HG03060 (cell line): ENCODE measurements around the gene ZNF423.

ENCODE experiments used
- ATAC-seq: cut with Tn5 transposase; IDR thresholded peaks from one replicate; pipeline ENCODE4 v1.9.1; 2021; ENCODE audit warnings: low read depth, moderate number of reproducible peaks; ENCODE audit not compliant: unreplicated experiment

ZNF423 gene

GRCh38 chr16:49737541-49737940 is 118.4 kb downstream of the ZNF423 start:
- ATAC-seq, result no peak

DNA sequence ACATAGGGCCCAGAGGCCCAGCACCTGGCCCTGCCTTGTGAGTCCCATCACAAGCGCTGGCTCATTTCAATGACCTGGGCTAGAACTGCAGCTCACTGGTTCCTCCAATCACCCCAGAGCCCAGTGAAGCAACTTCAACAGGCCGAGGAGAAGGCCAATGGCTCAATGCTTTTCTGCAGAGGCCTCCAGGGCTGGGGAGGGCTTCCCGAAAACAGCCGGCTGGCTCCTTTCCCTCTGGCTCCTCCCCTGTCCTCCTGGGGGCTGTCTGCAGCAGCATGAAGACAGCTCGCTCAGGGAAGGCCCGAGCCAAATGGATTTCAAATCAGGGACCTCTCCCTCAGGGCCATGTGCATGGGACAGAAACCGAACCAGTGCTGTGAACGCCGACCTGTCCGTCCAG is 121.6 kb downstream of the ZNF423 start:
- no peak for ATAC-seq

DNA sequence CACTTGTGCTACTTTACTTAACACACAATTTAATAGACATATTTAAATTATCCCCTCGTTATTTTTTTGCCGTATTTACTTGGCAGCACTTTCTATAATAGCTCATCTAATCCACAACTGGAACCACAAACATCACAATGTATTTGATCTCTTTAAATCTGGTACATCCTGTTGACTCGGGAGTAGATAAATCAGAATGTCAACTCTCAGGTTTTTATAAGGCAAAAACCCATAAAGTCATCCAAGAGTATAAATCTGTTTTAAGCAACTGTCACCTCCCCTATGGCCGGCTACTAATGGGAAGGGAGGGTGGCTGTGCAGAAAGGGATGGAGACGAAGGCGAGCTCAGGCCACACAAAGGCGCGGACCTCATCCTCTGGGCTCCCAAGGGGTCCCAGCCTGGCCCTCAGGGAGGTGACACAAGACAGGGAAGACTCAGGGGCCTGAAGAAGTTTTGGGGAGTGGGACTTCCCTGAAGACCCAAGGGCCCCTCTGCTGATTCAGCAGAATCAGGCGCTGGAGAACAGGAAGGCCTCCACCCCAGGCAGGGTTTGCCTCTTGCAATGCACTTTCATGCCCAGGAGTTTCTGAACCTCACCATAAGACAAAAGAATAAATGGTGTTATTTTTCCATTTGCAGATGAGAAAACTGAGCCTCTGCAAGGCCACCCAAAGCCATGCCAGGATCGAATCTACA is 122.5 kb downstream of the ZNF423 start:
- no peak for ATAC-seq

- ATAC-seq, result no peak
Observed at GRCh38 chr16:49731911-49732310, 124.0 kb downstream of the ZNF423 start.

GRCh38 chr16:49730772-49731171 is 125.1 kb downstream of the ZNF423 start:
- ATAC-seq, result no peak

DNA sequence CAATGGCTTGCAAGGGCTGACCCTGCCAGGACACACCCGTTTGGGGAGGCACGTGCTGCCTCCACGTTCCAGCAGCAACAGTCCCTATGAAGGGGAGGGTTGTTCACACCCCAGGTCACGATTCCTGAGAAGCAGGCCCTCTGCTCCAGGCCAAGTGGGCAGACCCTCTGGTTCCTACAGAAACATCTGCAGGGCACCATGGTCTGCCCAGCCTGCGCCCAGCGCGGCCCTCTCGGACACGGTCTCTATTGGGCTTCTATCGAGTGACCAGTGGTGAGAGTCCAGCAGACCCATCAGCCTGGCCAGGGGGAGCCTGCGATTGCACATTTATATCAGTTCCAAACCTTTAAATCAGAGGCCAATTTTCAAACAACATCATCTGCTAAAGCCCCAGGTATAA is 128.3 kb downstream of the ZNF423 start:
- no peak for ATAC-seq

- no peak for ATAC-seq
Observed at GRCh38 chr16:49726155-49726554, 129.8 kb downstream of the ZNF423 start.

- ATAC-seq, result no peak
Observed at GRCh38 chr16:49725651-49726050, 130.3 kb downstream of the ZNF423 start.

DNA sequence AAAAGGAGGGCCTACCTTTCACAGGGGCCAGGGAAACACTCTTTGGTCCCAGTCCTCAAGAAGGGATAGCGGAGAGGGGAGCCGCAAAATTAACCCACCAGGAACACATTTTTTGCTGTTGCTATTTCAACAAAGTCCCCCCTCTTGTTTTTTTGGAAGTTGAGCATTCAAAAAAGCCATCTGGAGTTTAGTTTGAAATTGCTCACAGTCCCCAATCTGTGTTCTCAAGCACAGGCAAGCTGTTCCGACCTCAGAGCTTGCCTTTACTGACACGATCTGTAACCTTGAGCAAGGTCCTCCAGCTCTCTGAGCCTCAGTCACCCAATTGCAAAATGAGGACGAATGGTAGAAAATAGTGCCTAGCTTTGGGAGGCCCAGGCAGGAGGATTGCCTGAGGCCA is 131.1 kb downstream of the ZNF423 start:
- no peak for ATAC-seq

- ATAC-seq, result no peak
Observed at GRCh38 chr16:49723310-49723709, 132.6 kb downstream of the ZNF423 start.

GRCh38 chr16:49720225-49720624 is 135.7 kb downstream of the ZNF423 start:
- ATAC-seq, result no peak

GRCh38 chr16:49717689-49718088 is 138.2 kb downstream of the ZNF423 start:
- no peak for ATAC-seq

- ATAC-seq, result no peak
Observed at GRCh38 chr16:49716339-49716934, 139.5 kb downstream of the ZNF423 start.

DNA sequence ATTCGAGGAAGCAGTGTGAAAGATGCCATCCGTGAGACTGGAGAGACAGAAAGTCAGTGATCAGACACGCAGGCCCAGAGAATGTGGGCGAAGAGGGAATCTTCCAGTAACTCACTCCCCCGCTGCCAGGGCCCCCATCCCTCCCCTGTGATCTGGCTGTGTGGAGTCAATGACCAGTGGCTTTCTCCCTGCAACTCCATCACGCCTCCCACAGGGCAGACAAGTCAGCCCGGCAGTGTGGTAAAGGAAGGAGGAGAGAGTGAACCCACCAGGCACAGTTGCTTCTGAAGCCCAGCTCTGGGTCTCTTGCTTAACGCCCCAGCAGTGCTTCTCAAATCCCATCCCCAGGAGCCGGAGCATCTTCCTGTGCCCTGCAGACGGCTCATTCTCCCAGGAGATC is 142.1 kb downstream of the ZNF423 start:
- no peak for ATAC-seq

DNA sequence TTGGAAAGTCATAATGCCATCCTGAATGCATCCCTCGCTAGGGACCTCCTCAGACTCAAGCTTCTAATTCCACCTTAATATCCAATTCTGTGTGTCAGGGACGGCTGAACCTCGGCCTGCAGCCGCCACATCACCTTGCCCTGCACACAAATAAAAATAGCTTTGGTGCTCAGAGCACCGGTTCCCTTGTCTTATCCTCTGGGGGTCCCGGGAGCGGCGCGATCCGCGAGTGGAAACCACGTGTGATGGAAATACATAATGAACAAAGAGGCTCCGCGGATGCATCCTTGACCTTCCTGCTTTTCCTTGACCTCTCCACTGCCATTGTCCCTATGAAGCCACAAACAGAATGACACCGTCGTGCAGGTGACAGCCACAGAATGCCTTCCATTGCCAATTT is 143.4 kb downstream of the ZNF423 start:
- no peak for ATAC-seq

GRCh38 chr16:49712106-49712505 is 143.8 kb downstream of the ZNF423 start:
- ATAC-seq, result no peak

- ATAC-seq, result no peak
Observed at GRCh38 chr16:49709057-49709456, 146.9 kb downstream of the ZNF423 start.

DNA sequence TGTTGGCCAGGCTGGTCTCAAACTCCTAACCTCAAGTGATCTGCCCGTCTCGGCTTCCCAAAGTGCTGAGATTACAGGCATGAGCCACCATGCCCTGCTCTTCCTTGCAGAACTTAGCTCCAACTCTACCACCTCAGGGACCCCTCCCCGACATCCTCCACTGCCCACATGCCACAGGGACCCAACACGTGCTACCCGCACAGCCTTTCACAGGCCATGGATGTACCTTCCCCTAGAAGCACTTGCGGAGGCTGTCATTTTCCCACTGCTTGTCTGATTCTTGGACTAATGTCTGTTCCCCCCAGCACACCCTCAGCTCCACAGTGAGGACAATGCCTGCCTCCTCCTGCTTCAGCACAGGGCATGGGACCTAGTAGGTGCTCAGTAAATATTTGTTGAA is 147.4 kb downstream of the ZNF423 start:
- ATAC-seq, result no peak

DNA sequence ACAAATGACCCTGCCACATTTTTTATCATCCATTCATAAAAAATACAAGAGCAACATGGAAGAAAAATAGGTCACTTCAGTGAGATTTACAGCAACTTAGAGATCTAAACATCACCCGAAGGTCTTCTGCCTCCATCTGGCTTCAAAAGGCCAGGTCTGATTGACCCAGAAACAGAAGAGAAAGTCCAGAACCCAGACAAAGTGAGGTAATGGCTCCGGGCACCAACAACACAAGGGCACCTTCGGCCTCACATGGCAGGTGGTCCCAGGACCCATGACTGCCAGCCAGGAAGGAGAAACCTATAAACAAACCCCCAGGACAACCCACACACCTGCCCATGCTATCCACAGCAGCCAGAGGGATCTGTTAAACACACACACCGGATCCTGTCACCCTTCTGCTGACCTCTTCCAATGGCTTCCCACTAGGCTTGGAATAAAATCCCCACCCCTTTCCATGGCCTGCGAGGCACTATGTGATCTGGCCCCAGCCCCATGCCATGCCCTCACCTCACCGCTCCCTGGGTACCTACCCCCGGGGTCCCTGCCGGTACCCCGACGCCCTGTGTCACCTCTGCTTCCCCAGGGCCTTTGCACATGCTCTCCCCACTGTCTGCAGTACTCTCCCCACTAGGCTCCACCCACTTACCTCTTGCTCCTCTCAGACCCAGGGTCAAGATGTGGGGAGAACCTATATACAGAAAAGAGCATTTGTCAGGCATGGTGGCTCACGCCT is 149.1 kb downstream of the ZNF423 start:
- ATAC-seq, result no peak

- ATAC-seq, result no peak
Observed at GRCh38 chr16:49704586-49705155, 151.2 kb downstream of the ZNF423 start.

DNA sequence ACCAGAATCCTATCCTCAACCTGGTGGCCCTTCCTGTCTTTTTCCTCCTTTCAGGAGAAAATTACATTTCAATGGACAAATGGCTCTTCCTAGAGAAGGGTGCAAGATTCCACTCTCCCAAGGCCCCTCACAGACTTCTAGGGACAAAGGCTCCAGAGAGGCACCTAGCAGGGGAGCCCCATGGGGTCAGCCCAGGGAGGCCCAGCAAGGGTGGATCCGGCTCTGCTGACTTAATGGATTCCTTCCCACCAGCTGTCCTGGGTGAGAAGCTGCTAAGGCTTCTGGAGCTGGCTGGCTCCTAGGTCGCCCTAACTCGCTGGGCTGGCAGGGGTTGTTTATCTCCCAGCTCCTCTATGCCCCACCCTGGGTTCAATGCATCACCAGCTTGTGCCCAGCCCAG is 152.4 kb downstream of the ZNF423 start:
- ATAC-seq, result no peak
